Astrocyte of the cerebellum (primary cell): ENCODE measurements around the gene SPATA7.

Experiments
- DNase-seq: peaks from one replicate; pipeline ENCODE4 v3.0.0-alpha.2; 2011; ENCODE audit warnings: low read depth
- H3K4me3 ChIP-seq: 2 replicates; pipeline ENCODE4 v1.5.1; 2011; ENCODE audit warnings: mild to moderate bottlenecking, low read depth, low read length, moderate library complexity
- in situ Hi-C: cut with HindIII; loops from 2 replicates; pipeline ENCODE4 v1.10.0; 2017; ENCODE audit warnings: low sequenced_read_pairs
- TF ChIP-seq, protein P1 (sequence below): IDR thresholded peaks from 2 replicates; pipeline ENCODE4 v1.5.1; 2012; ENCODE audit warnings: low read length, low read depth, moderate library complexity, mild to moderate bottlenecking; ENCODE audit errors: missing control alignments

SPATA7 gene

DNA sequence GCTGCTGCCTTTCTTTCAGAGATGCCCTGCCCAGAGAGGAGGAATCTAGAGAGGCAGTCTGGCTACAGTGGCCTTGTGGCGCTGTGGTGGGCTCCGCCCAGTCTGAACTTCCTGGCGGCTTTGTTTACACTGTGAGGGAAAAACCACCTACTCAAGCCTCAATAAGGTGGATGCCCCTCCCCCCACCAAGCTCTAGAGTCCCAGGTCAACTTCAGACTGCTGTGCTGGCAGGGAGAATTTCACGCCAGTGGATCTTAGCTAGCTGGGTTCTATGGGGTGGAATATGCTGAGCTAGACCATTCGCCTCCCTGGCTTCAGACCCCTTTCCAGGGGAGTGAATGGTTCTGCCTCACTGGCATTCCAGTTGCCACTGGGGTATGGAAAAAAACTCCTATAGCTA lies 25.6 kb downstream of the SPATA7 start:
- in situ Hi-C loops = no loop called here
- no peak overlapping the region for H3K4me3 ChIP-seq
- TF ChIP-seq, protein P1, sequence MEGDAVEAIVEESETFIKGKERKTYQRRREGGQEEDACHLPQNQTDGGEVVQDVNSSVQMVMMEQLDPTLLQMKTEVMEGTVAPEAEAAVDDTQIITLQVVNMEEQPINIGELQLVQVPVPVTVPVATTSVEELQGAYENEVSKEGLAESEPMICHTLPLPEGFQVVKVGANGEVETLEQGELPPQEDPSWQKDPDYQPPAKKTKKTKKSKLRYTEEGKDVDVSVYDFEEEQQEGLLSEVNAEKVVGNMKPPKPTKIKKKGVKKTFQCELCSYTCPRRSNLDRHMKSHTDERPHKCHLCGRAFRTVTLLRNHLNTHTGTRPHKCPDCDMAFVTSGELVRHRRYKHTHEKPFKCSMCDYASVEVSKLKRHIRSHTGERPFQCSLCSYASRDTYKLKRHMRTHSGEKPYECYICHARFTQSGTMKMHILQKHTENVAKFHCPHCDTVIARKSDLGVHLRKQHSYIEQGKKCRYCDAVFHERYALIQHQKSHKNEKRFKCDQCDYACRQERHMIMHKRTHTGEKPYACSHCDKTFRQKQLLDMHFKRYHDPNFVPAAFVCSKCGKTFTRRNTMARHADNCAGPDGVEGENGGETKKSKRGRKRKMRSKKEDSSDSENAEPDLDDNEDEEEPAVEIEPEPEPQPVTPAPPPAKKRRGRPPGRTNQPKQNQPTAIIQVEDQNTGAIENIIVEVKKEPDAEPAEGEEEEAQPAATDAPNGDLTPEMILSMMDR = no peak
- DNase-seq = no peak

- in situ Hi-C loops = no loop called here
- TF ChIP-seq, protein P1 = no peak
These were observed 32.1 kb downstream of the SPATA7 start for GRCh38 chr14:88417594-88417993.

DNA sequence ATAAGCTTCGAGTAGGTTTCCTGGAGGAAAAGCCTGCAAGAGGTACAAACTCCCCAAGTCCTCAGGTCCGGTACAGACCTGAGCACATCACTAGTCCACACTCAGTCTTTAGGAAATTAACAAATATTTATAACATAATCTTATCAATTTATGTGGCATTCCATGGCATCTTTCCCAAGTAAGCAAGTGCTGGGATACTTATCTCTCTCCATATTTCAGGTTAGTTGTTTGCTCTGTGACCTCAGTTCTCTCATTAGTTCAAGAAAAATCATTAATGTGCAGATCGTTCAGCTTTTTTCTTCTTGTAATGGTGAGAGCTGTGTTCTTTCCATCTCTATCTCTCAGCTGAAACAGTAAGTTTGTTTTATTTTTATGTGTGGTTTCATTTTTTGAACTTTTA lies 34.7 kb downstream of the SPATA7 start:
- TF ChIP-seq, protein P1 = no peak
- in situ Hi-C loops = no loop called here
- no peak for DNase-seq
- H3K4me3 ChIP-seq = no peak overlapping the region

More at GRCh38 chr14:88417594-88417993, 32.1 kb downstream of the SPATA7 start:
- no peak for DNase-seq
- no peak overlapping the region for H3K4me3 ChIP-seq

DNA sequence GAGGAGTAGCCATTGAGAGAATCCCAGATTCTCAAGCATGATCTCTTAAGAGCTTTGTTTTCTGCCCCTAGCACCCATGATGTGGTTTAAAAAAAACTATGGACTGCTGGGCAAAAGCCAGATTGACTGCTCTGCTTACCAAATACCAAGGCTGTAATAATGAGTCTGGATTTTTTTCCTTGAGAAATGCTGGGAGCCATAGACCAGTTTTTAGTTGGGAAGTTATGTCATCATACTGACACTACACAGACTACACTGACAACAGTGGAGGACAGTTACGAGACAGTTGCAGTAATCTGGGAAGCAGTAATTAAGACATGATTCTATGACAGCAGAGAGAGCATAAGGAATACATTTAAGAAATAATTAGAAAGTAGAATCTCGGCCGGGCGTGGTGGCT lies 35.8 kb downstream of the SPATA7 start:
- TF ChIP-seq, protein P1 = no peak
- in situ Hi-C loops = no loop called here
- no peak overlapping the region for H3K4me3 ChIP-seq
- no peak for DNase-seq

DNA sequence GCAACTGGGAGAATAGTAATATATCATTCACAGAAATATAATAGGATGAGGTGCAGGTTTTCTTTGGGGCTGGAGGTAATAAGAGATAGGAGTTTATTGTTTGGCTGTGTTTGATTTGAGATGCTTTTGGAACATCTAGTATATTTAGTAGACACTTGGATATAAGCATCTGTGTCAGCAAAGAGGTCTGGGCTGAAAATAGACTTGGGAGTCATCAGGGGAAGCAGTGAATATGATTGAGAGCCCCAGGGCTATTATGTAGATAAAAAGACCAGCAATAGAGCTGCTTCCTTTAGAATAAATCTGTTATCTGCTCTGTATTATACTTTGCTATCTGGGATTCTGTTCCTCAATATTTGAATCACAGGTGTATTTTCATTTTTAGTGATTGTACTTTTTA lies 36.6 kb downstream of the SPATA7 start:
- DNase-seq = no peak
- in situ Hi-C loops = no loop called here
- TF ChIP-seq, protein P1 = no peak
- no peak overlapping the region for H3K4me3 ChIP-seq

DNA sequence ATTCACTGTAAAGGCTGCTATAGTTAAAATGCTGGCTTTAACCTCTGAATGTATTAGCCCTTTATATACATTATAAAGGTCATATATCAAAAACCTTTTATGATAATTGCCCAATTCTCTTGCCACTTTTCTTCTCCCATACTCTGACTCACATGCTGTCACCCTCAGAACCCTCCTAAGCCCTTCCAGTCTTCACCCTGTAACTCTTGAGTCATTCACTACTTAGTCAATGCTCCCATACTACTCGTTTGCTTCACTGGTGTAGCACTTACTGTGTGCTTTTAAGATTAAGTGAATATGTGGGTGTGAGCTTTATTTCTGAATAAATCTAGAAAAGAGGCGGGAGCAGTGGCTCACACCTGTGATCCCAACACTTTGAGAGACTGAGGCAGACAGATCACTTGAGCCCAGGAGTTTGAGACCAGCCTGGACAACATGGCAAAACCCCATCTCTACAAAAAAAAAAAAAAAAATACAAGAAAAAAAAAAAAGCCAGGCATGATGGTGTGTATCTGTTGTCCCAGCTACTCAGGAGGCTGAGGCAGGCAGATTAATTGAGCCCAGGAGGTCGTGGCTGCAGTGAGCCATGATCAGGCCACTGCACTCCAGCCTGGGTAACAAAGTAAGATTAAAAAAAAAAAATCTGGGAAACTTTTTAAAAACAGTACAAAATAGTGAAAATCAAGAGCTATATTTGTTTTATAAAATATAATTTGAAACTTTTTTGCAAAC lies 37.6 kb downstream of the SPATA7 start:
- TF ChIP-seq, protein P1 = no peak
- H3K4me3 ChIP-seq = no peak overlapping the region
- in situ Hi-C loops = no loop called here
- DNase-seq = no peak
